Duodenal mucosa (tissue), 2 donors: Measurements from ENCODE around the gene UQCR11.

Experiments
- H3K27ac ChIP-seq: one replicate; pipeline ENCODE4 v1.7.0; 2013; ENCODE audit warnings: low read depth, low read length
- H3K27me3 ChIP-seq, 2 donors: one replicate each; pipeline ENCODE4 v1.7.0; 2013; ENCODE audit warnings: low read length in 2 of 2, control low read depth in 1 of 2; ENCODE audit not compliant: insufficient read depth in 2 of 2, control insufficient read depth in 1 of 2
- H3K36me3 ChIP-seq, 2 donors: one replicate each; pipeline ENCODE4 v1.7.0; 2013; ENCODE audit warnings: low read length in 2 of 2, control low read depth in 1 of 2; ENCODE audit not compliant: insufficient read depth in 2 of 2, control insufficient read depth in 1 of 2
- H3K4me1 ChIP-seq, 2 donors: one replicate each; pipeline ENCODE4 v1.7.0; 2013; ENCODE audit warnings: low read length in 2 of 2, control low read depth in 1 of 2; ENCODE audit not compliant: insufficient read depth in 2 of 2, control insufficient read depth in 1 of 2
- H3K4me3 ChIP-seq, 2 donors: one replicate each; pipeline ENCODE4 v1.7.0; 2013; ENCODE audit warnings: low read length in 2 of 2, low read depth in 1 of 2
- H3K9ac ChIP-seq, 2 donors: one replicate each; pipeline ENCODE4 v1.7.0; 2013; ENCODE audit warnings: low read length in 2 of 2, low read depth in 1 of 2
- H3K9me3 ChIP-seq, 2 donors: one replicate each; pipeline ENCODE4 v1.7.0; 2013; ENCODE audit warnings: low read length in 2 of 2, control low read depth in 1 of 2; ENCODE audit not compliant: control insufficient read depth in 1 of 2

UQCR11 gene

GRCh38 chr19:1555487-1556389 lies 49.5 kb downstream of the UQCR11 start:
- H3K4me1 ChIP-seq = no peaks in the 10 kb centered on the region
- H3K36me3 ChIP-seq = no peaks in the 10 kb centered on the region
- H3K4me3 ChIP-seq = no peak overlapping the region
- H3K9ac ChIP-seq = no peak overlapping the region
- no peak overlapping the region for H3K27ac ChIP-seq
- no peaks in the 10 kb centered on the region for H3K27me3 ChIP-seq
- H3K9me3 ChIP-seq = no peaks in the 10 kb centered on the region

GRCh38 chr19:1554968-1555367 lies 50.3 kb downstream of the UQCR11 start:
- no peak overlapping the region for H3K4me3 ChIP-seq
- H3K36me3 ChIP-seq = no peaks in the 10 kb centered on the region
- no peak overlapping the region for H3K27ac ChIP-seq
- H3K9ac ChIP-seq = no peak overlapping the region
- no peaks in the 10 kb centered on the region for H3K9me3 ChIP-seq
- H3K4me1 ChIP-seq = no peaks in the 10 kb centered on the region
- no peaks in the 10 kb centered on the region for H3K27me3 ChIP-seq

- Histone ChIP-seq H3K27me3 (no peaks in the 10 kb centered on the region), H3K4me3 (no peak overlapping the region), H3K36me3 (no peaks in the 10 kb centered on the region), H3K9ac (no peak overlapping the region), H3K27ac (no peak overlapping the region), H3K9me3 (no peaks in the 10 kb centered on the region), H3K4me1 (no peaks in the 10 kb centered on the region)
Observed at GRCh38 chr19:1553415-1553814, 51.8 kb downstream of the UQCR11 start.

GRCh38 chr19:1551068-1552040 lies 53.9 kb downstream of the UQCR11 start:
- no peaks in the 10 kb centered on the region for H3K36me3 ChIP-seq
- H3K9me3 ChIP-seq = no peaks in the 10 kb centered on the region
- H3K4me3 ChIP-seq = no peak overlapping the region
- no peak overlapping the region for H3K27ac ChIP-seq
- H3K9ac ChIP-seq = no peak overlapping the region
- H3K27me3 ChIP-seq = no peaks in the 10 kb centered on the region
- H3K4me1 ChIP-seq = no peaks in the 10 kb centered on the region

- no peak overlapping the region for H3K27ac ChIP-seq
- no peaks in the 10 kb centered on the region for H3K9me3 ChIP-seq
- H3K4me1 ChIP-seq = no peaks in the 10 kb centered on the region
- no peak overlapping the region for H3K4me3 ChIP-seq
- no peaks in the 10 kb centered on the region for H3K36me3 ChIP-seq
- H3K27me3 ChIP-seq = no peaks in the 10 kb centered on the region
- H3K9ac ChIP-seq = no peak overlapping the region
Observed at GRCh38 chr19:1549332-1549945, 55.8 kb downstream of the UQCR11 start.
